Fibroblast of mammary gland (primary cell): Measurements from ENCODE around the gene MBOAT2.

Experiments
- DNase-seq: peaks from one replicate; pipeline ENCODE4 v3.0.0-alpha.2; 2010; ENCODE audit warnings: low read depth
- H3K4me3 ChIP-seq: 2 replicates; pipeline ENCODE4 v1.5.1; 2011; ENCODE audit warnings: low read depth, mild to moderate bottlenecking, low read length, moderate library complexity; ENCODE audit not compliant: control insufficient read depth
- CTCF ChIP-seq: conservative IDR thresholded peaks from 2 replicates; pipeline ENCODE4 v1.5.1; 2011; ENCODE audit warnings: low read depth, low read length, inconsistent platforms; ENCODE audit not compliant: control insufficient read depth, insufficient read depth

Gene MBOAT2

GRCh38 chr2:9033385-9034168 is 30.1 kb upstream of the MBOAT2 start:
- TF ChIP-seq CTCF, result no peak
- no peak overlapping the region for H3K4me3 ChIP-seq
- no peak for DNase-seq

- no peak for DNase-seq
Observed at GRCh38 chr2:9032536-9033255, 29.2 kb upstream of the MBOAT2 start.

GRCh38 chr2:9032121-9032520 is 28.6 kb upstream of the MBOAT2 start:
- TF ChIP-seq CTCF, result no peak
- no peak for DNase-seq
- H3K4me3 ChIP-seq, result no peak overlapping the region

More at GRCh38 chr2:9032536-9033255, 29.2 kb upstream of the MBOAT2 start:
- H3K4me3 ChIP-seq, result no peak overlapping the region
- no peak for TF ChIP-seq CTCF

- DNase-seq, result peak; percentile 24
- H3K4me3 ChIP-seq, result no peak overlapping the region
- no peak for TF ChIP-seq CTCF
Observed at GRCh38 chr2:9031246-9031645, 27.8 kb upstream of the MBOAT2 start.

GRCh38 chr2:9030841-9031240 is 27.4 kb upstream of the MBOAT2 start:
- H3K4me3 ChIP-seq, result no peak overlapping the region
- TF ChIP-seq CTCF, result no peak
- peak; percentile 32 for DNase-seq

GRCh38 chr2:9030190-9030589 is 26.7 kb upstream of the MBOAT2 start:
- DNase-seq, result no peak
- H3K4me3 ChIP-seq, result no peak overlapping the region
- no peak for TF ChIP-seq CTCF

GRCh38 chr2:9029721-9030120 is 26.2 kb upstream of the MBOAT2 start:
- no peak for TF ChIP-seq CTCF
- DNase-seq, result no peak
- no peak overlapping the region for H3K4me3 ChIP-seq
